ENCODE results near the gene LSM2. TPM values are rescaled to one million over a fixed set of nuclear protein-coding genes. Genes with fewer than 3 reads are reported as not detected.
"Not testable (repeated sequence)": the region's sequence is repeated elsewhere in the genome, so short reads cannot be mapped to it uniquely, and the experiment has no call there.

Gene LSM2
- total and polyA plus RNA-seq, 3 experiments from 2014 or later = 80.8 to 172 (median 160) TPM

- no peaks in the 10 kb centered on the region for H3K9me3 ChIP-seq (ENCODE audit: low read length)
- H3K4me1 ChIP-seq (ENCODE audit: insufficient read depth, low read length) = peaks cover 28% of the 10 kb centered on the region
These were observed 18.8 kb upstream of the LSM2 start for GRCh38 chr6:31825553-31825952.

GRCh38 chr6:31823592-31824196, 16.9 kb upstream of the LSM2 start:
- peaks cover 39% of the 10 kb centered on the region for H3K4me1 ChIP-seq (ENCODE audit: insufficient read depth, low read length)
- Mint-ChIP-seq H3K36me3 (peaks cover 0 to 14% (median 0%) of the 10 kb centered on the region in 3 donors), H3K4me3 (peak overlapping the region in 3 of 7 donors; percentile 31 to 76 (median 32)), H3K4me1 (peaks cover 39 to 65% (median 48%) of the 10 kb centered on the region in 3 donors), H3K27ac (peak overlapping the region in 4 of 8 donors; percentile 17 to 68 (median 47))
- H3K27me3 ChIP-seq (ENCODE audit: insufficient read depth, low read length, poor library complexity, severe bottlenecking); H3K4me3 ChIP-seq (ENCODE audit: low read length); H3K9me3 Mint-ChIP-seq; H3K9me3 ChIP-seq (ENCODE audit: low read length); H3K27ac ChIP-seq (ENCODE audit: low read depth, low read length); H3K27me3 Mint-ChIP-seq; H3K36me3 ChIP-seq (ENCODE audit: insufficient read depth, low read length); DNase-seq: not testable (repeated sequence)
- POLR2A ChIA-PET = interaction anchor here (1.2 to 1.3 kb wide), 2 partner anchors 8 to 85 kb away, joined by 4 to 5 read pairs; partner anchors contain the start of genes HSPA1A, HSPA1L and MSH5
- CTCF ChIA-PET = interaction anchor here (0.6 to 2.7 kb wide), 6 partner anchors 86 to 228 kb away, joined by 3 to 7 read pairs (median 3); partner anchors contain the start of genes ABHD16A, DDAH2 and GPANK1

More at GRCh38 chr6:31825553-31825952, 18.8 kb upstream of the LSM2 start:
- no peaks in the 10 kb centered on the region for H3K9me3 Mint-ChIP-seq
- H3K27me3 ChIP-seq (ENCODE audit: insufficient read depth, low read length, poor library complexity, severe bottlenecking) = no peaks in the 10 kb centered on the region
- ChIA-PET CTCF (interaction anchor here (1.1 to 3.2 kb wide), 3 partner anchors 10 to 96 kb away, joined by 4 to 20 read pairs (median 9); partner anchors contain the start of genes DDAH2, HSPA1A and HSPA1L), POLR2A (interaction anchor here (0.8 kb wide), 1 partner anchor 10 kb away, joined by 5 read pairs; the partner anchor contains the start of genes HSPA1A and HSPA1L)
- H3K4me3 Mint-ChIP-seq = peak overlapping the region in 6 of 7 donors; percentile 41 to 97 (median 94)
- peaks cover 0 to 16% (median 0%) of the 10 kb centered on the region in 3 donors for H3K36me3 Mint-ChIP-seq
- H3K27me3 Mint-ChIP-seq = peaks cover 0 to 4% of the 10 kb centered on the region in 2 donors
- peaks cover 46 to 64% (median 51%) of the 10 kb centered on the region in 3 donors for H3K4me1 Mint-ChIP-seq
- peak overlapping the region; percentile 89 for H3K27ac ChIP-seq (ENCODE audit: low read depth, low read length)
- DNase-seq = no peak
- H3K4me3 ChIP-seq (ENCODE audit: low read length) = no peak overlapping the region
- H3K36me3 ChIP-seq (ENCODE audit: insufficient read depth, low read length) = no peaks in the 10 kb centered on the region
- peak overlapping the region in 7 of 8 donors; percentile 72 to 99 (median 95) for H3K27ac Mint-ChIP-seq

GRCh38 chr6:31822036-31822821, 15.5 kb upstream of the LSM2 start:
- Mint-ChIP-seq H3K9me3 (no peaks in the 10 kb centered on the region), H3K27me3 (peaks cover 0 to 3% of the 10 kb centered on the region in 2 donors), H3K27ac (peak overlapping the region; percentile 91 to 99 (median 98)), H3K4me1 (peaks cover 50 to 77% (median 61%) of the 10 kb centered on the region in 3 donors), H3K4me3 (peak overlapping the region; percentile 91 to 99 (median 96)), H3K36me3 (peaks cover 0 to 14% (median 0%) of the 10 kb centered on the region in 3 donors)
- Histone ChIP-seq H3K4me3 (ENCODE audit: low read length) (peak overlapping the region; percentile 90), H3K4me1 (ENCODE audit: insufficient read depth, low read length) (peaks cover 50% of the 10 kb centered on the region), H3K36me3 (ENCODE audit: insufficient read depth, low read length) (no peaks in the 10 kb centered on the region), H3K27me3 (ENCODE audit: insufficient read depth, low read length, poor library complexity, severe bottlenecking) (no peaks in the 10 kb centered on the region), H3K27ac (ENCODE audit: low read depth, low read length) (peak overlapping the region; percentile 93), H3K9me3 (ENCODE audit: low read length) (no peaks in the 10 kb centered on the region)
- DNase-seq = peak; percentile 49 to 70 (median 57)
- ChIA-PET CTCF (interaction anchor here (1.0 to 2.7 kb wide), 8 partner anchors 10 to 226 kb away, joined by 3 to 7 read pairs (median 3); partner anchors contain the start of genes DDAH2, GPANK1 and LSM2), POLR2A (interaction anchor here (1.2 to 1.3 kb wide), 3 partner anchors 15 to 83 kb away, joined by 3 to 5 read pairs (median 4); partner anchors contain the start of genes LSM2, MSH5 and NEU1)

- Mint-ChIP-seq H3K4me1 (peaks cover 43 to 70% (median 53%) of the 10 kb centered on the region in 3 donors), H3K27ac (peak overlapping the region; percentile 92 to 99 (median 98)), H3K36me3 (peaks cover 0 to 11% (median 0%) of the 10 kb centered on the region in 3 donors), H3K4me3 (peak overlapping the region; percentile 91 to 99 (median 96)), H3K27me3 (no peaks in the 10 kb centered on the region), H3K9me3 (no peaks in the 10 kb centered on the region)
- peaks cover 45% of the 10 kb centered on the region for H3K4me1 ChIP-seq (ENCODE audit: insufficient read depth, low read length)
- no peaks in the 10 kb centered on the region for H3K9me3 ChIP-seq (ENCODE audit: low read length)
- ChIA-PET CTCF (interaction anchor here (1.0 to 1.5 kb wide), 2 partner anchors 92 to 93 kb away, joined by 3 read pairs; no protein-coding TSS in a partner anchor), POLR2A (interaction anchor here (0.7 to 1.3 kb wide), 2 partner anchors 15 to 41 kb away, joined by 4 read pairs; partner anchors contain the start of genes LSM2 and NEU1)
- H3K4me3 ChIP-seq (ENCODE audit: low read length) = peak overlapping the region; percentile 90
- peak overlapping the region; percentile 93 for H3K27ac ChIP-seq (ENCODE audit: low read depth, low read length)
- no peaks in the 10 kb centered on the region for H3K36me3 ChIP-seq (ENCODE audit: insufficient read depth, low read length)
- peak in 2 of 5 donors; percentile 10 to 46 for DNase-seq
- H3K27me3 ChIP-seq (ENCODE audit: insufficient read depth, low read length, poor library complexity, severe bottlenecking) = no peaks in the 10 kb centered on the region
These were observed 14.7 kb upstream of the LSM2 start for GRCh38 chr6:31821301-31822035.

- H3K9me3 ChIP-seq (ENCODE audit: low read length); H3K4me3 ChIP-seq (ENCODE audit: low read length); DNase-seq; H3K27me3 Mint-ChIP-seq; POLR2A ChIA-PET; H3K27ac ChIP-seq (ENCODE audit: low read depth, low read length); H3K36me3 ChIP-seq (ENCODE audit: insufficient read depth, low read length); H3K27me3 ChIP-seq (ENCODE audit: insufficient read depth, low read length, poor library complexity, severe bottlenecking); H3K9me3 Mint-ChIP-seq: not testable (repeated sequence)
- H3K4me1 ChIP-seq (ENCODE audit: insufficient read depth, low read length) = peaks cover 42% of the 10 kb centered on the region
- peak overlapping the region in 3 of 8 donors; percentile 32 to 98 (median 35) for H3K27ac Mint-ChIP-seq
- CTCF ChIA-PET = interaction anchor here (1.1 to 2.1 kb wide), 3 partner anchors 14 to 87 kb away, joined by 3 to 9 read pairs (median 3); partner anchors contain the start of gene LSM2
- peak overlapping the region in 6 of 7 donors; percentile 36 to 97 (median 94) for H3K4me3 Mint-ChIP-seq
- peaks cover 41 to 64% (median 50%) of the 10 kb centered on the region in 3 donors for H3K4me1 Mint-ChIP-seq
- H3K36me3 Mint-ChIP-seq = peaks cover 0 to 13% (median 0%) of the 10 kb centered on the region in 3 donors
These were observed 13.6 kb upstream of the LSM2 start for GRCh38 chr6:31820399-31820798.

- Histone ChIP-seq H3K4me1 (ENCODE audit: insufficient read depth, low read length) (peaks cover 42% of the 10 kb centered on the region), H3K9me3 (ENCODE audit: low read length) (no peaks in the 10 kb centered on the region), H3K36me3 (ENCODE audit: insufficient read depth, low read length) (no peaks in the 10 kb centered on the region), H3K27me3 (ENCODE audit: insufficient read depth, low read length, poor library complexity, severe bottlenecking) (no peaks in the 10 kb centered on the region), H3K27ac (ENCODE audit: low read depth, low read length) (peak overlapping the region; percentile 63), H3K4me3 (ENCODE audit: low read length) (no peak overlapping the region)
- Mint-ChIP-seq H3K9me3 (no peaks in the 10 kb centered on the region), H3K27ac (peak overlapping the region in 6 of 8 donors; percentile 32 to 75 (median 56)), H3K27me3 (no peaks in the 10 kb centered on the region), H3K4me1 (peaks cover 38 to 59% (median 48%) of the 10 kb centered on the region in 3 donors), H3K4me3 (peak overlapping the region; percentile 49 to 85 (median 70)), H3K36me3 (peaks cover 0 to 17% (median 0%) of the 10 kb centered on the region in 3 donors)
- no peak for DNase-seq
- POLR2A ChIA-PET = interaction anchor here (0.6 kb wide), 2 partner anchors 81 to 159 kb away, joined by 3 read pairs; partner anchors contain the start of gene C6orf47
- CTCF ChIA-PET = interaction anchor here (0.6 to 2.1 kb wide), 4 partner anchors 14 to 176 kb away, joined by 3 to 9 read pairs (median 3); partner anchors contain the start of gene LSM2
These were observed 13.1 kb upstream of the LSM2 start for GRCh38 chr6:31819871-31820299.
